IMR-90 (cell line): ENCODE results near the gene FRMPD4.

Experiments used
- MAZ ChIP-seq: IDR thresholded peaks from 2 replicates; pipeline ENCODE4 v1.6.1; 2012; ENCODE audit warnings: low read depth, mild to moderate bottlenecking, low read length, improper control_type of control experiment, moderate library complexity, borderline replicate concordance
- POLR2A ChIP-seq: IDR thresholded peaks from 2 replicates; pipeline ENCODE4 v1.6.1; 2012; ENCODE audit warnings: mild to moderate bottlenecking, low read depth, low read length
- RFX5 ChIP-seq: IDR thresholded peaks from 2 replicates; pipeline ENCODE4 v1.8.0; 2012; ENCODE audit warnings: low read depth, mild to moderate bottlenecking, low read length, moderate library complexity
- TF ChIP-seq, protein P1 (sequence below): conservative IDR thresholded peaks from 2 replicates; pipeline ENCODE4 v1.5.1; 2012; ENCODE audit warnings: mild to moderate bottlenecking, low read depth, low read length, improper control_type of control experiment

DNA sequence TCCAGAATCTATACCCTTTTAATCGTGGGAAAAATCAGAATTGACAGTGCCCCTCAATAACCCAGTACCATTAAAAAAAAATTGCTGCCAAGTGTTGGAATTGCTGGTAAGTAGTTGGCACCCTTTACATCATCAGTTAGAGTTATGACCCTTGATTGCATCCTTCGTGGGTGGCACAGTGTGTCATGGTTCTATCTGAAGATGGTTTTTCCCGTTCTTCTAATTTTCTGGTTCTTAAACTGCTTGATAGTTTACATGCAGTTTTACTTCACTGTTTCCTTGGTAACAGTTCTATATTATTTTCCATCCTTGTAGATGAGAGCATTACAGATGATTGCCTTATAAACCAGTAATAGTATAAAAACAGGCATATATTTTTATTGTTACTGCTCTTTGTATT lies 3.2 kb downstream of the FRMPD4 start:
- TF ChIP-seq RFX5 (no peak), POLR2A (no peak), MAZ (no peak)
- TF ChIP-seq, protein P1, sequence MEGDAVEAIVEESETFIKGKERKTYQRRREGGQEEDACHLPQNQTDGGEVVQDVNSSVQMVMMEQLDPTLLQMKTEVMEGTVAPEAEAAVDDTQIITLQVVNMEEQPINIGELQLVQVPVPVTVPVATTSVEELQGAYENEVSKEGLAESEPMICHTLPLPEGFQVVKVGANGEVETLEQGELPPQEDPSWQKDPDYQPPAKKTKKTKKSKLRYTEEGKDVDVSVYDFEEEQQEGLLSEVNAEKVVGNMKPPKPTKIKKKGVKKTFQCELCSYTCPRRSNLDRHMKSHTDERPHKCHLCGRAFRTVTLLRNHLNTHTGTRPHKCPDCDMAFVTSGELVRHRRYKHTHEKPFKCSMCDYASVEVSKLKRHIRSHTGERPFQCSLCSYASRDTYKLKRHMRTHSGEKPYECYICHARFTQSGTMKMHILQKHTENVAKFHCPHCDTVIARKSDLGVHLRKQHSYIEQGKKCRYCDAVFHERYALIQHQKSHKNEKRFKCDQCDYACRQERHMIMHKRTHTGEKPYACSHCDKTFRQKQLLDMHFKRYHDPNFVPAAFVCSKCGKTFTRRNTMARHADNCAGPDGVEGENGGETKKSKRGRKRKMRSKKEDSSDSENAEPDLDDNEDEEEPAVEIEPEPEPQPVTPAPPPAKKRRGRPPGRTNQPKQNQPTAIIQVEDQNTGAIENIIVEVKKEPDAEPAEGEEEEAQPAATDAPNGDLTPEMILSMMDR, result no peak
